HepG2 (cell line): ENCODE measurements around the gene NEK3. TPM values are rescaled to one million over a fixed set of nuclear protein-coding genes. Genes with fewer than 3 reads are reported as not detected.
A peak's percentile ranks its signal among the peaks of the same experiment; 100 is the strongest.

Experiments
- CHD2 ChIP-seq: IDR thresholded peaks from 2 replicates; pipeline ENCODE4 v1.6.1; 2011; ENCODE audit warnings: low read depth, low read length, improper control_type of control experiment
- GATA4 ChIP-seq: sonication (generic); IDR thresholded peaks from 2 replicates; pipeline ENCODE4 v1.6.1; 2016; ENCODE audit warnings: antibody characterized with exemption, low read depth, borderline replicate concordance
- GFI1 ChIP-seq: sonication (generic); formaldehyde crosslinking; IDR thresholded peaks from 2 replicates; pipeline ENCODE4 v1.5.0; 2020; ENCODE audit warnings: missing genetic modification reagents, mild to moderate bottlenecking, borderline replicate concordance
- HOXA7 ChIP-seq: sonication (generic); formaldehyde crosslinking; IDR thresholded peaks from 2 replicates; pipeline ENCODE4 v1.8.1; 2022; ENCODE audit warnings: mild to moderate bottlenecking, missing genetic modification reagents, moderate library complexity
- JDP2 ChIP-seq: sonication (generic); formaldehyde crosslinking; IDR thresholded peaks from 2 replicates; pipeline ENCODE4 v1.8.1; 2022; ENCODE audit warnings: missing genetic modification reagents, borderline replicate concordance
- KLF16 ChIP-seq, 2 experiments: sonication (generic) in 1 of 2; formaldehyde crosslinking in 1 of 2; IDR thresholded peaks; 2 replicates each; pipeline versions ENCODE4 v1.6.1 to v1.8.0; 2016 to 2023; ENCODE audit warnings: missing genetic modification reagents in 2 of 2, missing compliant biosample characterization in 1 of 2
- MXD1 ChIP-seq: sonication (generic); formaldehyde crosslinking; IDR thresholded peaks from 2 replicates; pipeline ENCODE4 v1.4.0; 2020; ENCODE audit warnings: mild to moderate bottlenecking, missing genetic modification reagents
- PHF21A ChIP-seq: sonication (generic); formaldehyde crosslinking; IDR thresholded peaks from 2 replicates; pipeline ENCODE4 v1.5.0; 2020; ENCODE audit warnings: mild to moderate bottlenecking, missing genetic modification reagents
- ZFY ChIP-seq: sonication (generic); formaldehyde crosslinking; IDR thresholded peaks from 2 replicates; pipeline ENCODE4 v1.4.0; 2020; ENCODE audit warnings: missing genetic modification reagents
- ZNF350 ChIP-seq: sonication (generic); formaldehyde crosslinking; IDR thresholded peaks from 2 replicates; pipeline ENCODE4 v1.4.0; 2020; ENCODE audit warnings: mild to moderate bottlenecking, low read depth, missing genetic modification reagents, borderline replicate concordance
- ZNF850 ChIP-seq: sonication (generic); formaldehyde crosslinking; conservative IDR thresholded peaks from 2 replicates; pipeline ENCODE4 v1.9.0; 2021; ENCODE audit warnings: mild to moderate bottlenecking, missing genetic modification reagents
- polyA plus RNA-seq, 8 experiments: library from polyadenylated mRNA; depleted of rRNA in 3 of 8; stranded (reverse) in 7 of 8; unstranded in 1 of 8; fragments of >200 nt; fragmentation: Illumina TruSeq in 4 of 8; extraction: Trizol in 4 of 8; gene quantifications; 2 replicates each; pipeline versions ENCODE4 v1.2.1 to v1.2.3, GENCODE V29; 2011 to 2016; ENCODE audit warnings: low read depth in 4 of 8, missing spikeins in 1 of 8, mixed read lengths in 1 of 8; ENCODE audit not compliant: insufficient read depth in 1 of 8
- total RNA-seq, 5 experiments: library from RNA; depleted of rRNA; stranded (reverse); fragments of >200 nt; fragmentation: Illumina TruSeq; extraction: Trizol; gene quantifications; 2 replicates each; pipeline ENCODE4 v1.2.3, GENCODE V29; 2016; ENCODE audit warnings: low read depth in 1 of 5
- TF ChIP-seq, protein P1 (sequence below): sonication (generic); formaldehyde crosslinking; IDR thresholded peaks from 2 replicates; pipeline ENCODE4 v1.4.0; 2020; ENCODE audit warnings: missing genetic modification reagents
- TF ChIP-seq, protein P2 (sequence below): sonication (generic); formaldehyde crosslinking; IDR thresholded peaks from 2 replicates; pipeline ENCODE4 v1.5.0; 2020; ENCODE audit warnings: mild to moderate bottlenecking, low read depth, missing genetic modification reagents, borderline replicate concordance
- TF ChIP-seq, protein P3 (sequence below): sonication (generic); formaldehyde crosslinking; IDR thresholded peaks from 2 replicates; pipeline ENCODE4 v1.4.0; 2020; ENCODE audit warnings: mild to moderate bottlenecking, missing genetic modification reagents

Gene NEK3
- total and polyA plus RNA-seq, 2 of the 13 experiments (the other 11 are each of a cell fraction or from before 2014, with no cell fraction given) = 36.7 to 68.2 TPM

GRCh38 chr13:52128714-52129700 is 30.4 kb downstream of the NEK3 start, which contains the start of gene NEK5 (continued):
- TF ChIP-seq GFI1 (CRISPR knock-in tag) = no peak
- TF ChIP-seq, protein P1, sequence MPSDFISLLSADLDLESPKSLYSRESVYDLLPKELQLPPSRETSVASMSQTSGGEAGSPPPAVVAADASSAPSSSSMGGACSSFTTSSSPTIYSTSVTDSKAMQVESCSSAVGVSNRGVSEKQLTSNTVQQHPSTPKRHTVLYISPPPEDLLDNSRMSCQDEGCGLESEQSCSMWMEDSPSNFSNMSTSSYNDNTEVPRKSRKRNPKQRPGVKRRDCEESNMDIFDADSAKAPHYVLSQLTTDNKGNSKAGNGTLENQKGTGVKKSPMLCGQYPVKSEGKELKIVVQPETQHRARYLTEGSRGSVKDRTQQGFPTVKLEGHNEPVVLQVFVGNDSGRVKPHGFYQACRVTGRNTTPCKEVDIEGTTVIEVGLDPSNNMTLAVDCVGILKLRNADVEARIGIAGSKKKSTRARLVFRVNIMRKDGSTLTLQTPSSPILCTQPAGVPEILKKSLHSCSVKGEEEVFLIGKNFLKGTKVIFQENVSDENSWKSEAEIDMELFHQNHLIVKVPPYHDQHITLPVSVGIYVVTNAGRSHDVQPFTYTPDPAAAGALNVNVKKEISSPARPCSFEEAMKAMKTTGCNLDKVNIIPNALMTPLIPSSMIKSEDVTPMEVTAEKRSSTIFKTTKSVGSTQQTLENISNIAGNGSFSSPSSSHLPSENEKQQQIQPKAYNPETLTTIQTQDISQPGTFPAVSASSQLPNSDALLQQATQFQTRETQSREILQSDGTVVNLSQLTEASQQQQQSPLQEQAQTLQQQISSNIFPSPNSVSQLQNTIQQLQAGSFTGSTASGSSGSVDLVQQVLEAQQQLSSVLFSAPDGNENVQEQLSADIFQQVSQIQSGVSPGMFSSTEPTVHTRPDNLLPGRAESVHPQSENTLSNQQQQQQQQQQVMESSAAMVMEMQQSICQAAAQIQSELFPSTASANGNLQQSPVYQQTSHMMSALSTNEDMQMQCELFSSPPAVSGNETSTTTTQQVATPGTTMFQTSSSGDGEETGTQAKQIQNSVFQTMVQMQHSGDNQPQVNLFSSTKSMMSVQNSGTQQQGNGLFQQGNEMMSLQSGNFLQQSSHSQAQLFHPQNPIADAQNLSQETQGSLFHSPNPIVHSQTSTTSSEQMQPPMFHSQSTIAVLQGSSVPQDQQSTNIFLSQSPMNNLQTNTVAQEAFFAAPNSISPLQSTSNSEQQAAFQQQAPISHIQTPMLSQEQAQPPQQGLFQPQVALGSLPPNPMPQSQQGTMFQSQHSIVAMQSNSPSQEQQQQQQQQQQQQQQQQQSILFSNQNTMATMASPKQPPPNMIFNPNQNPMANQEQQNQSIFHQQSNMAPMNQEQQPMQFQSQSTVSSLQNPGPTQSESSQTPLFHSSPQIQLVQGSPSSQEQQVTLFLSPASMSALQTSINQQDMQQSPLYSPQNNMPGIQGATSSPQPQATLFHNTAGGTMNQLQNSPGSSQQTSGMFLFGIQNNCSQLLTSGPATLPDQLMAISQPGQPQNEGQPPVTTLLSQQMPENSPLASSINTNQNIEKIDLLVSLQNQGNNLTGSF (CRISPR knock-in tag) = no peak
- 0 out of 2 replicates have a peak, but pooled peaks have one; percentile 44 for TF ChIP-seq ZNF350
- peak; percentile 9; the same call in 1 of the 2 replicates for TF ChIP-seq PHF21A (CRISPR knock-in tag)
- TF ChIP-seq CHD2 = no peak
- TF ChIP-seq HOXA7 = no peak
- TF ChIP-seq, protein P2, sequence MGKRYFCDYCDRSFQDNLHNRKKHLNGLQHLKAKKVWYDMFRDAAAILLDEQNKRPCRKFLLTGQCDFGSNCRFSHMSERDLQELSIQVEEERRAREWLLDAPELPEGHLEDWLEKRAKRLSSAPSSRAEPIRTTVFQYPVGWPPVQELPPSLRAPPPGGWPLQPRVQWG (CRISPR knock-in tag) = no peak
- peak; percentile 96; the same call in 1 of the 2 replicates for TF ChIP-seq ZNF850 (CRISPR knock-in tag)
- TF ChIP-seq MXD1 (CRISPR knock-in tag) = peak; percentile 66; the same call in 1 of the 2 replicates
- TF ChIP-seq ZFY (CRISPR knock-in tag) = 0 out of 2 replicates have a peak, but pooled peaks have one; percentile 22
- TF ChIP-seq JDP2 (CRISPR knock-in tag) = no peak
- TF ChIP-seq, protein P3, sequence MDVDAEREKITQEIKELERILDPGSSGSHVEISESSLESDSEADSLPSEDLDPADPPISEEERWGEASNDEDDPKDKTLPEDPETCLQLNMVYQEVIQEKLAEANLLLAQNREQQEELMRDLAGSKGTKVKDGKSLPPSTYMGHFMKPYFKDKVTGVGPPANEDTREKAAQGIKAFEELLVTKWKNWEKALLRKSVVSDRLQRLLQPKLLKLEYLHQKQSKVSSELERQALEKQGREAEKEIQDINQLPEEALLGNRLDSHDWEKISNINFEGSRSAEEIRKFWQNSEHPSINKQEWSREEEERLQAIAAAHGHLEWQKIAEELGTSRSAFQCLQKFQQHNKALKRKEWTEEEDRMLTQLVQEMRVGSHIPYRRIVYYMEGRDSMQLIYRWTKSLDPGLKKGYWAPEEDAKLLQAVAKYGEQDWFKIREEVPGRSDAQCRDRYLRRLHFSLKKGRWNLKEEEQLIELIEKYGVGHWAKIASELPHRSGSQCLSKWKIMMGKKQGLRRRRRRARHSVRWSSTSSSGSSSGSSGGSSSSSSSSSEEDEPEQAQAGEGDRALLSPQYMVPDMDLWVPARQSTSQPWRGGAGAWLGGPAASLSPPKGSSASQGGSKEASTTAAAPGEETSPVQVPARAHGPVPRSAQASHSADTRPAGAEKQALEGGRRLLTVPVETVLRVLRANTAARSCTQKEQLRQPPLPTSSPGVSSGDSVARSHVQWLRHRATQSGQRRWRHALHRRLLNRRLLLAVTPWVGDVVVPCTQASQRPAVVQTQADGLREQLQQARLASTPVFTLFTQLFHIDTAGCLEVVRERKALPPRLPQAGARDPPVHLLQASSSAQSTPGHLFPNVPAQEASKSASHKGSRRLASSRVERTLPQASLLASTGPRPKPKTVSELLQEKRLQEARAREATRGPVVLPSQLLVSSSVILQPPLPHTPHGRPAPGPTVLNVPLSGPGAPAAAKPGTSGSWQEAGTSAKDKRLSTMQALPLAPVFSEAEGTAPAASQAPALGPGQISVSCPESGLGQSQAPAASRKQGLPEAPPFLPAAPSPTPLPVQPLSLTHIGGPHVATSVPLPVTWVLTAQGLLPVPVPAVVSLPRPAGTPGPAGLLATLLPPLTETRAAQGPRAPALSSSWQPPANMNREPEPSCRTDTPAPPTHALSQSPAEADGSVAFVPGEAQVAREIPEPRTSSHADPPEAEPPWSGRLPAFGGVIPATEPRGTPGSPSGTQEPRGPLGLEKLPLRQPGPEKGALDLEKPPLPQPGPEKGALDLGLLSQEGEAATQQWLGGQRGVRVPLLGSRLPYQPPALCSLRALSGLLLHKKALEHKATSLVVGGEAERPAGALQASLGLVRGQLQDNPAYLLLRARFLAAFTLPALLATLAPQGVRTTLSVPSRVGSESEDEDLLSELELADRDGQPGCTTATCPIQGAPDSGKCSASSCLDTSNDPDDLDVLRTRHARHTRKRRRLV = no peak
- peak in 1 of 2 experiments; percentile 76; a peak in 1 of 4 replicates for TF ChIP-seq KLF16 (CRISPR knock-in tag; IDR thresholded peaks at IDR 0.05)
- TF ChIP-seq GATA4 = no peak
